Adrenal gland (tissue), 5 donors: ENCODE results near the gene WNT4.

ENCODE experiments used
- POLR2A ChIP-seq, 2 donors: fragments of 450-650 bp; IDR thresholded peaks; one replicate each; pipeline ENCODE4 v1.6.1; 2017; ENCODE audit warnings: antibody characterized with exemption in 2 of 2, mild to moderate bottlenecking in 2 of 2, moderate library complexity in 1 of 2
- TF ChIP-seq, protein P1 (sequence below), 6 experiments: fragments of 450-650 bp in 4 of 6; fragments of 200-600 bp in 2 of 6; sonication (generic) in 1 of 6; IDR thresholded peaks; 1 replicate in 5 of 6; 2 replicates in 1 of 6; pipeline versions ENCODE4 v1.5.1 to v1.8.0; 2016 to 2021; ENCODE audit warnings: antibody characterized with exemption in 6 of 6, mild to moderate bottlenecking in 2 of 6, moderate library complexity in 1 of 6
- donor health status: DM: no; HTN: no; CAD: no.

DNA sequence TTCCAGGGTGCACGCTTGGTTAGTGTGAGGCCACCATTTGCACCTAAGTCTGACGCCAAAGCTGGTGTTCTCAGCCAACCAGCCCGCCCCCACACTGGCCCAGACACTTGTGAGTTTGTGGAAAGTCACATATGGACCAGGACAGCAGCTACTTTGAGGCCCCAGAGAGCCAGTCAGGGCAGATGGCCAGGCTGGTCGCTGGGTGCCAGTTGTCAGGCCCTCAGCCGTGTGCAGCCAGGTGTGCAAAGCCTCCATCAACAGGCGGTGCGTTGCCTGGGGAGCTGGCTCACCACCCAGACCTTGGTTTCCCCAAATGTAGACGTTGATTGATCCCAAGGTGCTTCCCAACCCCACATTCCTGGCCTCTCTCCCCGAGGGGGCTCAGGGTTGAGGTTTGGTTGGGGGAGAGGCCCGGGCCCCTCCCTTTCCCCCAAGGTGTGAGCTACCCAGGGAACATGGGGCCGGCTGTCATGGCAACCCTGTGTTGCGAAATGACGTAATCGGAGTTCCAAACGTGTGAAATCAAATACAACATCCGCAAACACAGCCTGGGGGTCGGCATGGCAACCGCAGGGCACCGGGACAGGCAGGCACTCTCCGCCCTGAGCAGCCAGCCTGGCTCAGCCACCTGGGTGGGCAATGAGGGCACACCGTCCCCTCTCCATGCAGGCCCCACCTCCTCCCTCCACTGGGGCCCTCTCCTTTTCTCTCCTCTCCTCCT lies 42.2 kb upstream of the WNT4 start:
- TF ChIP-seq, protein P1, sequence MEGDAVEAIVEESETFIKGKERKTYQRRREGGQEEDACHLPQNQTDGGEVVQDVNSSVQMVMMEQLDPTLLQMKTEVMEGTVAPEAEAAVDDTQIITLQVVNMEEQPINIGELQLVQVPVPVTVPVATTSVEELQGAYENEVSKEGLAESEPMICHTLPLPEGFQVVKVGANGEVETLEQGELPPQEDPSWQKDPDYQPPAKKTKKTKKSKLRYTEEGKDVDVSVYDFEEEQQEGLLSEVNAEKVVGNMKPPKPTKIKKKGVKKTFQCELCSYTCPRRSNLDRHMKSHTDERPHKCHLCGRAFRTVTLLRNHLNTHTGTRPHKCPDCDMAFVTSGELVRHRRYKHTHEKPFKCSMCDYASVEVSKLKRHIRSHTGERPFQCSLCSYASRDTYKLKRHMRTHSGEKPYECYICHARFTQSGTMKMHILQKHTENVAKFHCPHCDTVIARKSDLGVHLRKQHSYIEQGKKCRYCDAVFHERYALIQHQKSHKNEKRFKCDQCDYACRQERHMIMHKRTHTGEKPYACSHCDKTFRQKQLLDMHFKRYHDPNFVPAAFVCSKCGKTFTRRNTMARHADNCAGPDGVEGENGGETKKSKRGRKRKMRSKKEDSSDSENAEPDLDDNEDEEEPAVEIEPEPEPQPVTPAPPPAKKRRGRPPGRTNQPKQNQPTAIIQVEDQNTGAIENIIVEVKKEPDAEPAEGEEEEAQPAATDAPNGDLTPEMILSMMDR (IDR thresholded peaks at IDR 0.05): no peak
- TF ChIP-seq POLR2A (IDR thresholded peaks at IDR 0.05): no peak
